Measurements from ENCODE around the gene NXT1.
A peak's percentile ranks its signal among the peaks of the same experiment; 100 is the strongest.
"Not testable (repeated sequence)": the region's sequence is repeated elsewhere in the genome, so short reads cannot be mapped to it uniquely, and the experiment has no call there.

Gene NXT1

DNA sequence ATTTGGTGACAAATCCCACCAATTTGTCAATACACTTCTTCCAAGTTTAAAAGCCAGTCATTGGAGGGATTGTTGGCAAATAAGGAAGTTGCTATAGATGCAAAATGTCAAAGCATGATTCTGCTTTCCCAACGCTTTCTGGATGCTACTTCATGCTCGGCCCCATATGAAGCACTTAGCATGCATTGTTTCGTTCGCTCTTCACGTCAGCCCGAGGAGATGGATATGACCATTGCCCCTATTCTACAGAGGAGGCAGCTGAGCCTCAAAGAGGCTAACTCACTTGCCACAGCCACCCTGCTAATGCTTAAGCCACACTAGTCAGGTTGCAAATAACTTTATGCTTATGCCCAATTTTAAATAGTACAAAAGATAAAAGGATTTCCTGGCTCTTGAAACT lies 2.8 kb upstream of the NXT1 start:
- TF ChIP-seq, protein P1, sequence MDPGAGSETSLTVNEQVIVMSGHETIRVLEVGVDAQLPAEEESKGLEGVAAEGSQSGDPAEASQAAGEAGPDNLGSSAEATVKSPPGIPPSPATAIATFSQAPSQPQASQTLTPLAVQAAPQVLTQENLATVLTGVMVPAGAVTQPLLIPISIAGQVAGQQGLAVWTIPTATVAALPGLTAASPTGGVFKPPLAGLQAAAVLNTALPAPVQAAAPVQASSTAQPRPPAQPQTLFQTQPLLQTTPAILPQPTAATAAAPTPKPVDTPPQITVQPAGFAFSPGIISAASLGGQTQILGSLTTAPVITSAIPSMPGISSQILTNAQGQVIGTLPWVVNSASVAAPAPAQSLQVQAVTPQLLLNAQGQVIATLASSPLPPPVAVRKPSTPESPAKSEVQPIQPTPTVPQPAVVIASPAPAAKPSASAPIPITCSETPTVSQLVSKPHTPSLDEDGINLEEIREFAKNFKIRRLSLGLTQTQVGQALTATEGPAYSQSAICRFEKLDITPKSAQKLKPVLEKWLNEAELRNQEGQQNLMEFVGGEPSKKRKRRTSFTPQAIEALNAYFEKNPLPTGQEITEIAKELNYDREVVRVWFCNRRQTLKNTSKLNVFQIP (CRISPR knock-in tag; IDR thresholded peaks at IDR 0.05; ENCODE audit: borderline replicate concordance, low read depth): no peak
- TF ChIP-seq TCF4 (CRISPR knock-in tag; IDR thresholded peaks at IDR 0.05; ENCODE audit: borderline replicate concordance): no peak
- TF ChIP-seq ARNTL (CRISPR knock-in tag; IDR thresholded peaks at IDR 0.05; ENCODE audit: borderline replicate concordance, low read depth): no peak
- TF ChIP-seq ZC3H10 (CRISPR knock-in tag; IDR thresholded peaks at IDR 0.05): no peak
- TF ChIP-seq TOX (CRISPR knock-in tag; IDR thresholded peaks at IDR 0.05; ENCODE audit: borderline replicate concordance): no peak
- TF ChIP-seq RARB (CRISPR knock-in tag; IDR thresholded peaks at IDR 0.05): no peak
- no peak for ATAC-seq

DNA sequence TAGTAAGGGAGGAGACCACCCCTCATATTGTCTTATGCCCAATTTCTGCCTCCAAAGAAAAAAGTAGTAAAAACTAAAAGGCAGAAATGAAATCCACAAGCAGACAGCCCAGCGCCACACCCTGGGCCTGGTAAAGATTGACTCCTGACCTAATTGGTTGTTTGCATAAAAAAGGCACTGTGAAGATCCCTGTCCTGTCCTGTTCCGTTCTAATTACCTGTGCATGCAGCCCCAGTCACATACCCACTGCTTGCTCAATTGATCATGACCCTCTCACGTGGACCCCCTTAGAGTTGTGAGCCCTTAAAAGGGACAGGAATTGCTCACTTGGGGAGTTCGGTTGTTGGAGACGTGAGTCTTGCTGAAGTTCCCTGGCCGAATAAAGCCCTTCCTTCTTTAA lies 2.1 kb upstream of the NXT1 start:
- ATAC-seq: not testable (repeated sequence)

DNA sequence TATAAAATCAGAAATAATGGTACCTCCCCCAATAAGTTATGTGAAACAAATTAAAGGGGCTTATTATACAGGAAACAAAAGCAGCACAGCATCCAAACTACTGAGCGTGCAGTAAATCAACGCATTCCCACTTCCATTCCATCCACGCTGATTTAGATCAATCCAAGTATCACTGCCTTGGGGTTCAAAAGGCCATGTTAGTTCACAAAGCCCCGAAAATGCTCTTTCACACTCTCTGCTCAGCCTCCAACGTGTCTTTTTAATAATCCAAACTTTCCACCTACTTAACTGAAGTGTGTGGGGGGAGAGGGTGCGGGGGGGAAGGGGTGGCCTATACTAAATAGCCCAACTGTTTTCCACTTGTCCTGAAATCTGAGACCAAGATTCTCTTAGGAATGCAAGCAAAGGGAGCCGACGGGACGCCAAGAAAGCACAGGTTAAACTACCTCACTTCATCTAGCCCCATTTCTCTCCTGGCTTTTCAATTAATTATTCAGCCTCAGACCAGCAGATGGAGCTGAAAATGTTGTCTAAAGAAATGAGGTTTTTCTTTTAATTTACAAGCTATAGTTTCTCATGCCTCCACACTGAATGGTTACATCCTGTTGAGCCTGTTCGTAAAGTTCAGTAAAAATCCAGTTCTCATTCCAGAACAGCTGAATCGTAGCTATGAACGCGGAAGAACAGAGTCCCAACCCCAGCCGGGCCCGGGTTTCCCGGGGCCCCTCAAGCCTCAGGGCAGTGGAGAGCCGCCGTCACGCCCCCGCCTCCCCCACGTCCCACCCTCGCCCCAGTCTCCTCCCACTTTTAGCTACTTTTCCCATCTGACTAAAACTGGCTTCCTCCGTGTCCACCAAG lies 1.0 kb upstream of the NXT1 start:
- peak; percentile 73 for ATAC-seq
- TF ChIP-seq BACH2 (CRISPR knock-in tag; IDR thresholded peaks at IDR 0.05; ENCODE audit: borderline replicate concordance): no peak
- no peak for TF ChIP-seq ZFP30 (CRISPR knock-in tag; IDR thresholded peaks at IDR 0.05)
- no peak for TF ChIP-seq ZFP3 (CRISPR knock-in tag; IDR thresholded peaks at IDR 0.05)
- TF ChIP-seq ARNTL (CRISPR knock-in tag; IDR thresholded peaks at IDR 0.05; ENCODE audit: borderline replicate concordance, low read depth): no peak
- TF ChIP-seq OSR1 (CRISPR knock-in tag; IDR thresholded peaks at IDR 0.05): no peak
- TF ChIP-seq ESRRG (CRISPR knock-in tag; IDR thresholded peaks at IDR 0.05): no peak
- TF ChIP-seq TCF4 (CRISPR knock-in tag; IDR thresholded peaks at IDR 0.05; ENCODE audit: borderline replicate concordance): no peak
- TF ChIP-seq, protein P2, sequence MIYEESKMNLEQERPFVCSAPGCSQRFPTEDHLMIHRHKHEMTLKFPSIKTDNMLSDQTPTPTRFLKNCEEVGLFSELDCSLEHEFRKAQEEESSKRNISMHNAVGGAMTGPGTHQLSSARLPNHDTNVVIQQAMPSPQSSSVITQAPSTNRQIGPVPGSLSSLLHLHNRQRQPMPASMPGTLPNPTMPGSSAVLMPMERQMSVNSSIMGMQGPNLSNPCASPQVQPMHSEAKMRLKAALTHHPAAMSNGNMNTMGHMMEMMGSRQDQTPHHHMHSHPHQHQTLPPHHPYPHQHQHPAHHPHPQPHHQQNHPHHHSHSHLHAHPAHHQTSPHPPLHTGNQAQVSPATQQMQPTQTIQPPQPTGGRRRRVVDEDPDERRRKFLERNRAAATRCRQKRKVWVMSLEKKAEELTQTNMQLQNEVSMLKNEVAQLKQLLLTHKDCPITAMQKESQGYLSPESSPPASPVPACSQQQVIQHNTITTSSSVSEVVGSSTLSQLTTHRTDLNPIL (CRISPR knock-in tag; IDR thresholded peaks at IDR 0.05; ENCODE audit: low read depth): no peak
- TF ChIP-seq, protein P1 (CRISPR knock-in tag; IDR thresholded peaks at IDR 0.05; ENCODE audit: borderline replicate concordance, low read depth): no peak
- no peak for TF ChIP-seq TOX (CRISPR knock-in tag; IDR thresholded peaks at IDR 0.05; ENCODE audit: borderline replicate concordance)
- TF ChIP-seq ISL1 (CRISPR knock-in tag; IDR thresholded peaks at IDR 0.05): no peak

DNA sequence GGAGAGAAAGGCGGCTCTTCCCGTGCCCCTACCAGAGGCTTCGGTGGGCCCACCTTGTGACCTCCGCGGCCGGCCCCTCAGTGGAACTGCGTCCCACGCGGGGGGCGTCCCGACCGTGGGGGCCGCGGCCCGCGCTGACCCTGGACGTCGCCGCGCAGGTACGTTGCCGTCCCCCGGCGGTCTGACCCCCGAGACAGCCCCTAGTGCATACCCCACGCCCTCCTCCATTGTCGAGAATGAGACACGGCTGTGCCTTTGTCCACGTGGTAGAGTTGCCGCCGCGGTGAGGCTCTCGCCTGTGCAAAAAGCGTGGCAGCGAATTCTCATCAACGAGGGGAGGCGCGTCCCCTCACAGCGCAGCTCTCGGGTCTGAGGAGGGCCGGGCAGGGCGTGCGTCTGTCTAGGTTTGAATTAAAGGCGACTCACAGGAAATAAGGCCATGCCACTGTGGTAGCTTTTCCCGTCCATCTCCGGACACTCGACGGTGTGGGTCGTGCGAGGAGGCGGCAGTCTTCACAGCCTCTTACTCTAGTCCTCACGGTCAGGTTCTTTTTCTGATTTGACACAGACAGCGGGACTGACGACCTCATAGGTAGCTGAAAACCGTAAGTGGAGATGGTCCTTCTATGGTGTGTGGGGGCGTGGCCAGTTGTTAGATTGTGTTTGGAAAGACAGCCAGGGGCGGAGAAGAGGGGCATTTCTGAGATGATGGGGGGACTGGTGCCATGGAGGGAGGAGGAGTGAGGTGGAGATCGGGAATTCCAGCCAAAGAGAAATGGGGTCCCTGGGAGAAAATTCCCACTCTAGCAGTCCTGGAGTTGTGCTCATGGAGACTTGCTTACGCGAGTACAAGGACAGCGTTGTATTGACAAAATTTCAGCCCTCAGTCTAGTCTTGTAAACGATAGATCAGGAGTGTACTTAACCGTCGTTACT lies 580 bp downstream of the NXT1 start:
- TF ChIP-seq CSDC2 (CRISPR knock-in tag; IDR thresholded peaks at IDR 0.05) (no peak), BACH2 (CRISPR knock-in tag; IDR thresholded peaks at IDR 0.05; ENCODE audit: borderline replicate concordance) (no peak), ZNF70 (CRISPR knock-in tag; IDR thresholded peaks at IDR 0.05) (no peak), RARB (CRISPR knock-in tag; IDR thresholded peaks at IDR 0.05) (no peak), OSR1 (CRISPR knock-in tag; IDR thresholded peaks at IDR 0.05) (no peak), ZNF565 (CRISPR knock-in tag; conservative IDR thresholded peaks at IDR 0.05; ENCODE audit: low read depth) (no peak), ESRRG (CRISPR knock-in tag; IDR thresholded peaks at IDR 0.05) (no peak), SNAI2 (CRISPR knock-in tag; IDR thresholded peaks at IDR 0.05) (no peak)
- TF ChIP-seq, protein P2 (CRISPR knock-in tag; IDR thresholded peaks at IDR 0.05; ENCODE audit: low read depth): no peak
- TF ChIP-seq, protein P3, sequence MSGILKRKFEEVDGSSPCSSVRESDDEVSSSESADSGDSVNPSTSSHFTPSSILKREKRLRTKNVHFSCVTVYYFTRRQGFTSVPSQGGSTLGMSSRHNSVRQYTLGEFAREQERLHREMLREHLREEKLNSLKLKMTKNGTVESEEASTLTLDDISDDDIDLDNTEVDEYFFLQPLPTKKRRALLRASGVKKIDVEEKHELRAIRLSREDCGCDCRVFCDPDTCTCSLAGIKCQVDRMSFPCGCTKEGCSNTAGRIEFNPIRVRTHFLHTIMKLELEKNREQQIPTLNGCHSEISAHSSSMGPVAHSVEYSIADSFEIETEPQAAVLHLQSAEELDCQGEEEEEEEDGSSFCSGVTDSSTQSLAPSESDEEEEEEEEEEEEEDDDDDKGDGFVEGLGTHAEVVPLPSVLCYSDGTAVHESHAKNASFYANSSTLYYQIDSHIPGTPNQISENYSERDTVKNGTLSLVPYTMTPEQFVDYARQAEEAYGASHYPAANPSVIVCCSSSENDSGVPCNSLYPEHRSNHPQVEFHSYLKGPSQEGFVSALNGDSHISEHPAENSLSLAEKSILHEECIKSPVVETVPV (CRISPR knock-in tag; IDR thresholded peaks at IDR 0.05): no peak
- TF ChIP-seq, protein P4, sequence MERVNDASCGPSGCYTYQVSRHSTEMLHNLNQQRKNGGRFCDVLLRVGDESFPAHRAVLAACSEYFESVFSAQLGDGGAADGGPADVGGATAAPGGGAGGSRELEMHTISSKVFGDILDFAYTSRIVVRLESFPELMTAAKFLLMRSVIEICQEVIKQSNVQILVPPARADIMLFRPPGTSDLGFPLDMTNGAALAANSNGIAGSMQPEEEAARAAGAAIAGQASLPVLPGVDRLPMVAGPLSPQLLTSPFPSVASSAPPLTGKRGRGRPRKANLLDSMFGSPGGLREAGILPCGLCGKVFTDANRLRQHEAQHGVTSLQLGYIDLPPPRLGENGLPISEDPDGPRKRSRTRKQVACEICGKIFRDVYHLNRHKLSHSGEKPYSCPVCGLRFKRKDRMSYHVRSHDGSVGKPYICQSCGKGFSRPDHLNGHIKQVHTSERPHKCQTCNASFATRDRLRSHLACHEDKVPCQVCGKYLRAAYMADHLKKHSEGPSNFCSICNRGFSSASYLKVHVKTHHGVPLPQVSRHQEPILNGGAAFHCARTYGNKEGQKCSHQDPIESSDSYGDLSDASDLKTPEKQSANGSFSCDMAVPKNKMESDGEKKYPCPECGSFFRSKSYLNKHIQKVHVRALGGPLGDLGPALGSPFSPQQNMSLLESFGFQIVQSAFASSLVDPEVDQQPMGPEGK (CRISPR knock-in tag; IDR thresholded peaks at IDR 0.05; ENCODE audit: borderline replicate concordance): no peak
- peak; percentile 43 for ATAC-seq
